Right atrium auricular region (tissue), 2 donors: ENCODE results near the gene GIPC2. TPM values are rescaled to one million over a fixed set of nuclear protein-coding genes. Genes with fewer than 3 reads are reported as not detected.

ENCODE experiments used
- DNase-seq: peaks from one replicate; pipeline ENCODE4 v3.0.0-alpha.2; 2019; ENCODE audit warnings: low spot score
- H3K27ac ChIP-seq, 2 donors: fragments of 200-600 bp; sonication (generic); 1 replicate in 1 of 2; 2 replicates in 1 of 2; pipeline ENCODE4 v1.5.1; 2016 to 2019
- H3K27me3 ChIP-seq, 2 donors: fragments of 200-600 bp; sonication (generic); one replicate each; pipeline versions ENCODE4 v1.5.1 to v1.6.0; 2017 to 2019
- H3K36me3 ChIP-seq: fragments of 200-600 bp; sonication (generic); one replicate; pipeline ENCODE4 v1.5.1; 2016
- H3K4me1 ChIP-seq, 2 donors: fragments of 200-600 bp; sonication (generic); one replicate each; pipeline versions ENCODE4 v1.5.1 to v1.6.0; 2017 to 2019
- H3K4me3 ChIP-seq, 2 donors: fragments of 200-600 bp; sonication (generic); 1 replicate in 1 of 2; 2 replicates in 1 of 2; pipeline ENCODE4 v1.5.1; 2017 to 2019; ENCODE audit warnings: mild to moderate bottlenecking in 1 of 2, moderate library complexity in 1 of 2
- H3K9me3 ChIP-seq, 2 donors: fragments of 200-600 bp; sonication (generic); one replicate each; pipeline ENCODE4 v1.5.1; 2019
- CTCF ChIP-seq, 2 donors: fragments of 200-600 bp; sonication (generic); IDR thresholded peaks; one replicate each; pipeline ENCODE4 v1.5.1; 2019; ENCODE audit warnings: antibody characterized with exemption in 2 of 2
- total RNA-seq, 2 donors: library from RNA; depleted of rRNA; stranded (reverse); fragments of >200 nt; gene quantifications; one replicate each; pipeline ENCODE4 v1.1.0, GENCODE V29; 2016

The GIPC2 gene
- total RNA-seq, 2 donors from 2014 or later: 1.5 to 2.3 TPM

GRCh38 chr1:78038491-78038939, 7.3 kb upstream of the GIPC2 start:
- Histone ChIP-seq H3K27ac (no peak overlapping the region), H3K36me3 (no peaks in the 10 kb centered on the region), H3K4me1 (peaks cover 0 to under 1% of the 10 kb centered on the region in 2 donors), H3K27me3 (no peaks in the 10 kb centered on the region), H3K4me3 (no peak overlapping the region), H3K9me3 (no peaks in the 10 kb centered on the region)
- no peak for DNase-seq
- TF ChIP-seq CTCF (IDR thresholded peaks at IDR 0.05): no peak

GRCh38 chr1:78040484-78041089, 5.2 kb upstream of the GIPC2 start:
- DNase-seq: no peak
- Histone ChIP-seq H3K27ac (no peak overlapping the region), H3K9me3 (no peaks in the 10 kb centered on the region), H3K27me3 (no peaks in the 10 kb centered on the region), H3K4me3 (no peak overlapping the region), H3K36me3 (no peaks in the 10 kb centered on the region), H3K4me1 (peaks cover 0 to 9% of the 10 kb centered on the region in 2 donors)
- TF ChIP-seq CTCF (IDR thresholded peaks at IDR 0.05): no peak

- Histone ChIP-seq H3K27ac (no peak overlapping the region), H3K4me3 (no peak overlapping the region), H3K4me1 (peaks cover 0 to 22% of the 10 kb centered on the region in 2 donors), H3K9me3 (no peaks in the 10 kb centered on the region), H3K36me3 (no peaks in the 10 kb centered on the region), H3K27me3 (no peaks in the 10 kb centered on the region)
- no peak for TF ChIP-seq CTCF (IDR thresholded peaks at IDR 0.05)
- DNase-seq: no peak
Measured at GRCh38 chr1:78043436-78043835, 2.3 kb upstream of the GIPC2 start.

- Histone ChIP-seq H3K4me3 (peak overlapping the region; percentile 52 to 87), H3K27ac (peak overlapping the region in 1 of 2 donors; percentile 81)
Measured at GRCh38 chr1:78044796-78045562, 787 bp upstream of the GIPC2 start.

GRCh38 chr1:78045563-78045925, 222 bp upstream of the GIPC2 start:
- Histone ChIP-seq H3K4me1 (peaks cover 0 to 27% of the 10 kb centered on the region in 2 donors), H3K4me3 (peak overlapping the region; percentile 52 to 87), H3K9me3 (no peaks in the 10 kb centered on the region), H3K36me3 (no peaks in the 10 kb centered on the region), H3K27ac (peak overlapping the region; percentile 52 to 81), H3K27me3 (no peaks in the 10 kb centered on the region)
- TF ChIP-seq CTCF (IDR thresholded peaks at IDR 0.05): no peak
- no peak for DNase-seq

More at GRCh38 chr1:78044796-78045562, 787 bp upstream of the GIPC2 start:
- peaks cover 0 to 27% of the 10 kb centered on the region in 2 donors for H3K4me1 ChIP-seq
- no peaks in the 10 kb centered on the region for H3K27me3 ChIP-seq
- H3K9me3 ChIP-seq: no peaks in the 10 kb centered on the region
- DNase-seq: no peak
- no peak for TF ChIP-seq CTCF (IDR thresholded peaks at IDR 0.05)
- no peaks in the 10 kb centered on the region for H3K36me3 ChIP-seq
